Fibroblast of peridontal ligament (primary cell): ENCODE measurements around the gene PHKG1.
A peak's percentile ranks its signal among the peaks of the same experiment; 100 is the strongest.
"Not testable (repeated sequence)": the region's sequence is repeated elsewhere in the genome, so short reads cannot be mapped to it uniquely, and the experiment has no call there.

Source experiments
- DNase-seq: peaks from one replicate; pipeline ENCODE4 v3.0.0-alpha.2; 2010; ENCODE audit errors: extremely low read depth

Gene PHKG1

DNA sequence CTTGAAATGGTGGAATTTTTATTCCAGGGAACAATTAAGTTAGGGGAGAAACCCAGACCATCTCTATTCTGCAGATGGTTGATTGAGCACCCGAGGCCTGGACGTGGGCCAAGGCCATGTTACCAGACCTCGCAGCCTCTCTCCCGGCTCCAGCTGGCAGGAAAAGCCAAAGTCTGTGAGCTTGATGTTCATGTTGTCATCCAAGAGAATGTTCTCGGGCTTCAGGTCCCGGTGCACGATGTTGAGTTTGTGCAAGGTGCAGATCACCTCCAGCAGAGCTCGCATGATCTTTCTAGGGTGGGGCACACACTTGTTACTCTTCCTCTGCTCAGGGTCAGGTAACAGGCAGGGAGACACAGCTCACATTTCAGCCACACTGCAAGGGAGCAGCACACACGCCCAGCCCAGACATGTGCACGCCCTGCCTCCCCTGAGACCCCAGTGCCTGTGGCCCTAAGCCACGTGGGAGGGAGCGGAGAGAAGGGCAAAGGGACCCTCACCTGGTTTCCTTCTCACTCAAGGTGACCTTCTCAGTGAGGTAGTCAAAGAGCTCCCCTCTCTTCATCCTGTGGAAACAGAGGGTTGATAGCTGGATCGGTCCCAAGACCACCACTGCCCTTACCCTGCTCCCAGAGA lies 9.5 kb downstream of the PHKG1 start:
- no peak for DNase-seq

DNA sequence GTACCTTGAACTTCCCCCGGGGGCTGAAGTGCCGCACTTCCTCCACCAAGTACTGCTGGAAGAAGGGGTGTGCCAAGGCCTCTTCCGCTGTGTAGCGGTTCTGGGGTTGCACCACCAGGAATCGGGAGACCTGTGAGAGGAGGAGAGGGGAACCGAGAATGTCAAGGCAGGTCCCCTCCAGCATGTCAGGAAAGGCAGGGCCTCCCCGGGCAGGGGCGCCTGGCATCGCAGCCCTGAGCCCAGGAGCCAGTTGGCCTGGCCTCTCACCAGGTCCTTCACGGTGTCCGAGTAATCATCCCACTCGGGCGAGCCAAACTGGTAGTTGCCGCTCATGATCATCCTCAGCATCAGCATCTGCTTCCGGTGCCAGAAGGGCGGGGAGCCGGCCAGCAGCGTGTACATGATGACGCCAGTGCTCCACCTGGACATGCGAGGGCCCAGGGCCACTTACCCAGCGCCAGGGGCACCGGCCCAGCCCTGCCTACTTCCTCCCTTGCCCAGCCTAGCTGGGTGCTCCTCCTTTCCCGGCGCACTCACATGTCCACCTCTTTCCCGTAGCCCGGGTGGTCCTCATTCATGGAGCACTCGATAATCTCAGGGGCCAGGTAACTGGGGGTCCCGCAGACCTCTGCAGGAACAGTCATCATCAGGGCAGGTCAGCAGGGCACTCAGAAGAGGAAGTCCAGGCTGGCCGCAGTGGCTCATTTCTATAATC lies 11.0 kb downstream of the PHKG1 start:
- DNase-seq: no peak

DNA sequence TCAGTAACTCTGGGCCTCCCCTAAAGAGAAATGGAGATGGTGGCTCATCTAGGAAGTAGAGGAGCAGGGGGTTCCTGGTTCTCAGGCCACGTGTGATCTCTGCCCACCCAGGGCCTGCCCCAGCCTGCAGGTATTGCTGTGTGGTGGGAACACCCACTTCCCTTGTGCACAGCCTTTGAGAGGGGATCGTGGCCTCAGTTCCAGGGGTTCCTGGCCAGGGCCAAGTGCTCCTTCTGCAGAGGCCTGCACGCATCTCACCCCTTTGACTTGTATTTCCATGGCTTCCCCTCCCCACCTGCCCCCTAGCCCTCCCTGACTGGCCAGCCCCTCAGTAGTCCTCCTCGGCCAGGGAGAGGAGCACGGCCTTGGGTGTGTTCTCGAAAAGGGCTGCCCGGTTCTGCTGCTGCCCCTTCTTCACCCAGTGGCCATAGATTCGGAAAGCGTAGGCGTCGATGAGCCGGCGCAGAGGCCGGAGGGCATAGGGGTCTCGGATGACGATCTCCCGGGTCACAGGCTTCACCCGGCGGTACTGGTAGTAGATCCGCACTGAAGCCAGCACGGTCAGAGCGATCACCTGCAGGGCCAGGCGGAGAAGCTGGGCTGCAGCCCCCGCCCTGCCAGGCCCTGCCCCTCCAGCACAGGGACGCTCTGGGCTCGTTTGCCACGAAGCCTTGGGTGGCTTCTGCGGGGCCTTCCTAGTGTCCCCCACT lies 11.9 kb downstream of the PHKG1 start:
- DNase-seq: not testable (repeated sequence)

DNA sequence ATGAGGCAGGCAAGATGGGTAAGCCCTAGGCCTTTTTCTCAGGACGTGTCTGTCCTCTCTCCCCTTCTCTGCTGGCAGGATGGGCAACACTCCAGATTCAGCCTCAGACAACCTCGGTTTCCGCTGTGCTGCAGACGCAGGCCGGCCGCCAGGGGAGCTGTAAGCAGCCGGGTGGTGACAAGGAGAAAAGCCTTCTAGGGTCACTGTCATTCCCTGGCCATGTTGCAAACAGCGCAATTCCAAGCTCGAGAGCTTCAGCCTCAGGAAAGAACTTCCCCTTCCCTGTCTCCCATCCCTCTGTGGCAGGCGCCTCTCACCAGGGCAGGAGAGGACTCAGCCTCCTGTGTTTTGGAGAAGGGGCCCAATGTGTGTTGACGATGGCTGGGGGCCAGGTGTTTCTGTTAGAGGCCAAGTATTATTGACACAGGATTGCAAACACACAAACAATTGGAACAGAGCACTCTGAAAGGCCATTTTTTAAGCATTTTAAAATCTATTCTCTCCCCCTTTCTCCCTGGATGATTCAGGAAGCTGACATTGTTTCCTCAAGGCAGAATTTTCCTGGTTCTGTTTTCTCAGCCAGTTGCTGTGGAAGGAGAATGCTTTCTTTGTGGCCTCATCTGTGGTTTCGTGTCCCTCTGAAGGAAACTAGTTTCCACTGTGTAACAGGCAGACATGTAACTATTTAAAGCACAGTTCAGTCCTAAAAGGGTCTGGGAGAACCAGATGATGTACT lies 13.1 kb downstream of the PHKG1 start:
- DNase-seq: peak; percentile 61

DNA sequence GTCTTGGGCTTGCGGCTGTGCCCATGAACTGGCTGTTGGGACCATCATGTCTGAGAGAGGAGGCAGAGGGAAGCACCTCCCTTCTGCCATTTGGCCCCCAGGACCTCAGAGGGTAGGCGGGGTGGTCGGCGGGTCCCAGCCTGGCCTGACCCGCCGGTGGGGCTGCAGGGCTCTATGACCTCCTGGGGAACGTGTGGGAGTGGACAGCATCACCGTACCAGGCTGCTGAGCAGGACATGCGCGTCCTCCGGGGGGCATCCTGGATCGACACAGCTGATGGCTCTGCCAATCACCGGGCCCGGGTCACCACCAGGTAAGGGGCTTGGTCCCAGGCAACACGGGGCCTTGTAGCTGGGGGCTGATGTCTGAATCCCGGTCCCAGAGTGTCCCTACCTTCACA lies 14.6 kb downstream of the PHKG1 start:
- DNase-seq: no peak

DNA sequence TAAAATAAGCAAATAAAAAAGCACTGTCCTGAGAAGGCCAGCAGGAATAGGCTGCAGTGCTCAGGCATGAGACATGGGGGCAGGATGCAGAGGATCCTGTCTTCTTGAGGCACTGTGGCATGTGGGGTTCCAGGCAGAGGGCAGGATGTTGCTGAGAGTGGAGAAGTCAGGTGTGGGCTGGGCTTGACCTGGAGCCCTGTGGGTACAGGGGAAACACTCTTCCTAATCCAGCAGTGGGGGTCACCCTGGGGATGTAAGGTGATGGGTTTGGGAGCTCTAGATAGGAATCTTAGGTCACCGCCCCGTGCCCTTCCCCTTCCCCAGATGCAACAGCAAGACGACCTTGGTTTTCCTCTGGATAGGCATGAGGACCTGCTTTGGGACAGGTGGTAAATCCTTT lies 15.1 kb downstream of the PHKG1 start:
- no peak for DNase-seq

DNA sequence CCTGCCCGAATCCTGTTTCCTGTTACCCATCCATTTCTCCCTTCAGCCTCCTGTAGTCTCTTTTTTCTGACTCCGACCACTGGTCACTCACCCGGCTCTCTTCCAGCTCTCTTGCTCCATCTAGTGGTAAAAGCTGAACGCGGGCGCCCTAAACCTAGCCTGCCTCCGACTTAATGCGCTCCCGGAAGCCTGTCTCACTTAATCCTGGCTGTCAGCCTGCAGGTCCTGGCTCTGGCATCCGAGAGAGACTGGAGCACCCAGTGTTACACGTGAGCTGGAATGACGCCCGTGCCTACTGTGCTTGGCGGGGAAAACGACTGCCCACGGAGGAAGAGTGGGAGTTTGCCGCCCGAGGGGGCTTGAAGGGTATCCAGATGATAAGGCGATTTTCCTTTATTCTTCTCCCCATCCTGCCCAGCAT lies 18.4 kb downstream of the PHKG1 start:
- peak; percentile 81 for DNase-seq

DNA sequence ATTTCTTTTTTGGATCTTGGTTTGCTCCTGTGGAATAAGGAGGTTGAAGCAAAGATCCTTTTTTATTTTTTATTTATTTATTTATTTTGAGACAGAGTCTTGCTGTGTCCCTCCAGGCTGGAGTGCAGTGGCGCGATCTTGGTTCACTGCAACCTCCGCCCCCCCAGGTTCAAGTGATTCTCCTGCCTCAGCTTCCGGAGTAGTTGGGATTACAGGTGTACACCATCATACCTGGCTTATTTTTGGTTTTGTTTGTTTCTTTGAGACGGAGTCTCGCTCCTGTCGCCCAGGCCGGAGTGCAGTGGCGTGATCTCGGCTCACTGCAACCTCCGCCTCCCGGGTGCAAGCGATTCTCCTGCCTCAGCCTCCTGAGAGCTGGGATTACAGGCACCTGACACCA lies 26.4 kb downstream of the PHKG1 start:
- DNase-seq: not testable (repeated sequence)

DNA sequence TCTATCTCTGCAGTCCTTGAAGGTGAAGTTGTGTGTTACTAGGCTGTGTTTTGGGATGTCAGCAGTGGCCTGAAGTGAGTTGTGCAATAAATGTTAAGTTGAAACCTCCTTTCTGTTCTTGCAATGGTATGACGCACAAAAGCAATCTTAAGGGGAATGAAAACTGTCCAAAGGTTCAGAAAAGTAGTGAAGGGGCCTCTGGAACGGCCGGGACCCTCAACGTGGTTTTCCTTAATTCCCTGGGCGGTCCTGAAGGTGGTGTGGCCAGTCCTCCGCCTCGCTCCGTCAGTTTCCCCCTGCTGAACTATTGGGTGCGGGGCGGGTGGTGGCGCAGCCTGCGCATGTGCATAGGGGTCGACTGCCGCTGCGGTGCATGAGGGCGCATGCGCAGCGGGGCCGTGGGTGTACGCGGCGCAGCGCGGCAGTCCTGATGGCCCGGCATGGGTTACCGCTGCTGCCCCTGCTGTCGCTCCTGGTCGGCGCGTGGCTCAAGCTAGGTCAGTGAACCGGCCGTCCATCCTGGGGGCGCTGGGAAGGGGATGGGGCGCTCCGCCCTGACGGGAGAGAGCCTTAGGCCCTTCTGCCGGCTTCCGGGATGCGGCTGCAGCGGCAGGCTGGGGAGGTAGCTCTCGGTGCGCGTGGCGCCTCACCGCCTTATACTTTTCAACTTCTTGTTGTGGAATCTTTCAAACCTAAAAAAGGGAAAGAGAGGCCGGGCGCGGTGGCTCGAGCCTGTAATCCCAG lies 28.7 kb downstream of the PHKG1 start, which contains the start of gene SUMF2:
SUMF2 (plus strand) TSS at position 405 of the 744 bp plus-strand sequence; CDS start at position 431, 26 bp downstream.
- DNase-seq: peak; percentile 87

DNA sequence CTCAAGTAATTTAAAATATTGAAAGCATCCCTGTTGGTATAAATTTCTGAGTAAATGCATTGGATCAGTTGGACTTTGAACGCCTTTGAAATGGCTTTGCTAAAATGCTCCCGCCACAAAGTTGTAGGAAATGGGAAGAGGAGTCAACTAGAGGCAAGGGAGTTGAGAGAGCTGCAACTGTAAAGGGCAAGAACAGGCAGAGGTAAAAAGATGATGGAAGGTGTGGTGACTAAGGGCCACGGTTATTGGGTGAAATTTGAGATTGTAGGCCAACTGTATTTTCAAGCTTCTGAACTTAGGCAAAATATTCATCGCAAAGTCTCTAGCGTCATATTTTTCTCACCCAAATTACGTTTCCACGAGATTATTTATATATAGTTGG lies 29.3 kb downstream of the PHKG1 start:
- DNase-seq: no peak

DNA sequence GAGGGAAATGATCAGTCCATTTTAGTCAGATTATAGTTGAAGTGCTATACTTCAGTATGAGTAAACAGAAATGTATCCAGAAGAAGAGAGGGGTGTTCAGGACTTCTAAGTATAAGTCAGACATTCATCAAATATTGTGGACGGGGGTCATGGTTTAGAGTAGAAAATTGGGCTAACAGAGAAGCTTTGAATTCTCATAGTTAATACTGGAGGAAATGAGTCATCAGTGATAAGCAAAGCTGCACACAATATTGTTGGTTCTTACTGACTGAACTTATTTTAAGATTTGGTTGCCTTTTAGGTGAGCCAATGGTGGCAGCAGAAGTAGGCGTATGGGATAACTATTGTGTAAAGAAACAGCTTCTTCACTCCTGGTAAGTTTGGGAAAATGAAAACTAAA lies 30.4 kb downstream of the PHKG1 start:
- peak; percentile 27 for DNase-seq

DNA sequence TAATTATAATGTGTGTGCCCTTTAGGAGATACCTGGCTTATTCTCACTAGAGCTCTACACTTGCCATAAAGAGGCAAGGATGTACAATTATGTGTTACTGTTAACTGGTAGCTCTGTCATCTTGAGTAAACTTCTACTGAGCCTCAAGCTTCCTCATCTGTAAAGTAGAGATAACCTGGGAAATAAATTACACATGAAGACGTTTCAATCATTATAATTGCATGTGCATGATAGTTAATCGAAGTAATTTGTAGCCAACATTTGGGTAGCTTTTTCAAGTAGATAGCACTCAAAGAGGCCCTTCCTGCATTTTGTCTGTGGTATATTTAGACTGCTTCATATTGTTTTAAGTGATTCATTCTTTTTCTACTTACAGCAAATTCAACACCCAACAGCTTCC lies 38.8 kb downstream of the PHKG1 start:
- no peak for DNase-seq

DNA sequence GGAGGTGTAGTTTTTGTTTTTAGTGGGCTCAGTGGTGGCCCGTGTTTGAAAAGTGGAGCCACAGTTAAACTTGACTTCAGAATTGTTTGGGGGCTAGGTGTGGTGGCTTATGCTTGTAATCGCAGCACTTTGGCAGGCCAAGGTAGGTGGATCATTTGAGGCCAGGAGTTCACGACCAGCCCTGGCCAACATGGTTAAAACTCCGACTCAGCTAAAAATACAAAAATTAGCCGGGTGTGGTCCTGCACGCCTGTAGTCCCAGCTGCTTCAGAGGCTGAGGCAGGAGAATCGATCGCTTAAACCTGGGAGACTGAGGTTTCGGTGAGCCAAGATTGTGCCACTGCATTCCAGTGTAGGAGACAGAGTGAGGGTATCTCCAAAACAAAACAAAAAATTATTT lies 39.4 kb downstream of the PHKG1 start:
- no peak for DNase-seq

DNA sequence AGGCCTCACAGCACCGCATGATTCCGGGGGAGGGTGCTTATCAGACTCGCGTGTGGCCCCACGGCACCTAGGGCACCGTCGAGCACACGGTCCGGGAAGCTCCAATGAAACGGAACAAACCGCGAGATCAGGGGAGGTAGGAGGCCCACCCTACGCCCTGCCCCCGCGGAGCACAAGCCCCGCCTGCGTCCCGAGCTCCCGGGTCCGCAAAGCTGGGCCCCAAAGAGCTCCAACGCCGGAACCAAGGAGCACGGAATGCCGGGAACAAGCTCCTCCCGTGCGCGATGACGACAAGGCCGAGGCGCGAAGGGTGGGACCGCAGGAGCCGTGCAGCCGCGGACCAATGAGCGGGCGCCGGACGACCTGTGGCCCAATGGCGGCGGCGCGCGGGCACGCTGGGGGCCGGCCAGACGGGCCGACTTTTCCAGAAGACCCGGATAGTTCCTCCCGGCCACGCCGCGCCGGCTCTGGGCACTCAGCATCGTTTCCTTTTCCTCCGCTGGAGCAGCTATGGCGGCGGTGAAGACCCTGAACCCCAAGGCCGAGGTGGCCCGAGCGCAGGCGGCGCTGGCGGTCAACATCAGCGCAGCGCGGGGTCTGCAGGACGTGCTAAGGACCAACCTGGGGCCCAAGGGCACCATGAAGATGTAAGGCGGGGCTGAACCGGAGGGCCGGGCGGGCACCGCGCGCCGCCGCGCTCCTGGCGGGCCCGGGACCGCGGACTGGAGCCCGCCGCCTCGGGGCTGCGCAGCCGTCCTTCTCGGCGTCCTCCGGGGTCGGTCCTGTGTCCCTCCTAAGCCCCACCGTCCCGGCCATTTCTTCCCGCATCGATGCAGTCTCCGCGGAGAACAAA lies 41.2 kb downstream of the PHKG1 start, which contains the start of the genes CCT6A and PSPH:
CCT6A (plus strand) TSS at position 427 of the 853 bp plus-strand sequence; CDS start at position 511, 84 bp downstream.
PSPH (minus strand) TSS at position 106 of the 853 bp plus-strand sequence. CDS start 30,232 bp downstream, outside the sequence.
- DNase-seq: peak; percentile 97

DNA sequence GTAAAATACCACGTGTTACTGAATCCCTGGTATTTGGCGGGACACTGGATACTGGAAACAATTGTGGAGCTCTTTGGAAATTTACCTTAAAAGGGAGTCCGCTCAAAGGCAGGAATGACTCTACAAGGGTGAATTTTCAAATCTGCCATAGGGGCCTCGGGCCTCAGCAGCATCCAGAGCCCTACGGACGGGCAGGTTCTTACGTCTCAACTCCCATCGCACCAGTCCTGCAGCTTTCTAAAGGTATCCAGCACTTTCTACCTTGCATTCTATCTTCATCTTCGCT lies 41.8 kb downstream of the PHKG1 start:
- DNase-seq: no peak

DNA sequence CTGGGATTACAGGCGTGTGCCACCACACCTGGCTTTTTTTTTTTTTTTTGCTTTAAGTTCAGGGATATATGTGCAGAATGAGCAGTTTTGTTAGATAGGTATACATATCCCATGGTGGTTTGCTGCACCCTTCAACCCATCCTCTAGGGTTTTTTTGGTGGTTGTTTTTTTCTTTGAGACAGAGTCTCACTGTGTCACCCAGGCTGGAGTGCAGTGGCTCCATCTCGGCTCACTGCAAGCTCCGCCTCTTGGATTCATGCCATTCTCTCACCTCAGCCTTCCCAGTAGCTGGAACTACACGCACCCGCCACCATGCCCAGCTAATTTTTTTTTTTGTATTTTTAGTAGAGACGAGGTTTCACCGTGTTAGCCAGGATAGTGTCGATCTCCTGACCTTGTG lies 44.0 kb downstream of the PHKG1 start:
- DNase-seq: not testable (repeated sequence)

DNA sequence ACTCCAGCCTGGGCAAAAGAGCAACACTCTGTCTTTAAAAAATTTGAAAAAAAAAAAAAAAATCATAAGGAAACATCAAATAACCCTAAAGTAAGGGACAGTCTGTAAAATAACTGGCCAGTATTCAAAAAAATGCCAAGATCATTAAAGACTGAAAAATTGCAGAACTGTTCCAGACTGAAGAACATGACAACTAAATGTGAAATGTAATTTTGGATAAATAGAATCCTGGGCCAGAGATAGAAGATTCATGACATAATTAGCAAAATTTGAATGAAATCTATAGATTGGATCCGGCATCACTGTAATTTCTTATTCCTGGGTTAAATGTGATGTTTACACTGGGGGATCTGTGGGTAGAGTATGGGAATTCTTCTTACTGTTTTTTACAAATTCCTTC lies 44.5 kb downstream of the PHKG1 start:
- DNase-seq: no peak

DNA sequence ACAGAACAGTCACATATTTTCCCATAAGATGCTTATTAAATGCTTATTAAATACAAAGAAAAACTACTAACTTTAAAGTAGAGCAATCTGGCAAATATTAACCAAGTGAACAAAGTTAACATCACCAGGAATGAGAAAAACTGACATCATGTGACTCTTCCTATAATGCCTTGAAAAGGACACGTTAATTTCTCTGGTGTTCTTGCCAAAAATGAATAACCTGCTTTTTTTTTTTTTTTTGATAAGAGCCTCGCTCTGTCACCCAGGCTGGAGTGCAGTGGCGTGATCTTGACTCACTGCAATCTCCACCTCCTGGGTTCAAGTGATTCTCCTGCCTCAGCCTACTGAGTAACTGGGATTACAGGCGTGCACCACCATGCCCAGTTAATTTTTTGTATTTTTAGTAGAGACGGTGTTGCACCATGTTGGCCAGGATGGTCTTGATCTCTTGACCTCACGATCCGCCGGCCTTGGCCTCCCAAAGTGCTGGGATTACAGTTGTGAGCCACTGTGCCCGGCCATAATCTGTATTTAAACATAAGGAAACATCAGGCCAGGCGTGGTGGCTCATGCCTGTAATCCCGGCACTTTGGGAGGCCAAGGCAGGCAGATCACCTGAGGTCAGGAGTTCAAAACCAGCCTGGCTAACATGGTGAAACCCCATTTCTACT lies 45.2 kb downstream of the PHKG1 start:
- DNase-seq: not testable (repeated sequence)

DNA sequence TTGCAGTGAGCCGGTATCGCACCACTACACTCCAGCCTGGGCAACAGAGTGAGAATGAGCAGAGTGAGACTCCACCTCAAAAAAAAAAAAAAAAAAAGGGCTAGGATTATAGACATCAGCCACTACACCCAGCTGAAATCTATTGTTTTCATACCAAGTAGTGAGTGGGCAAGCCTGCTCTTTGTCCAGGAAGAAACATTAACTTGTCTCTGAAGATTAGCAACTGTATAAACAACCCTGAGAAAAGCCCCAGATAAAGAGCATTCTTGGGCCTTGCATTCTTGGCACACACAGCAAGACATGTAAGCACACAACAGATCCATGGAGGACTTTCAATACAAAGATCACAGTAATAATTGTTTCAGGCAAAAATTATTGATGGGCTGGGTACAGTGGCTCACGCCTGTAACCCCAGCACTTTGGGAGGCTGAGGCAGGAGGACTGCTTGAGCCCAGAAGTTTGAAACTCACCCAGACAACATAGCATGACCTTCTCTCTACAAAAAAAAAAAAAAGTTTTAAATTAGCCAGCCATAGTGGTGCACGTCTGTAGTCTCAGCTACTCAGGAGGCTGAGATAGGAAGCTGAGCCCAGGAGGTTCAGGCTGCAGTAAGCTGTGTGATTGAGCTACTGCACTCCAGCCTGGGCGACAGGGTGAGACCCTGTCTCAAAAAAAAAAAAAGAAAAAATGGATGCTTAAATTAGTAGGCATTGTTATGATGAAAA lies 45.9 kb downstream of the PHKG1 start:
- peak; percentile 83 for DNase-seq
